Eye (tissue), 1 donor: ENCODE data around the gene CYTH4.
"Not testable (repeated sequence)": the region's sequence is repeated elsewhere in the genome, so short reads cannot be mapped to it uniquely, and the experiment has no call there.

Source experiments
- DNase-seq: peaks from one replicate; pipeline ENCODE4 v3.0.0-alpha.2; 2015

CYTH4 gene

DNA sequence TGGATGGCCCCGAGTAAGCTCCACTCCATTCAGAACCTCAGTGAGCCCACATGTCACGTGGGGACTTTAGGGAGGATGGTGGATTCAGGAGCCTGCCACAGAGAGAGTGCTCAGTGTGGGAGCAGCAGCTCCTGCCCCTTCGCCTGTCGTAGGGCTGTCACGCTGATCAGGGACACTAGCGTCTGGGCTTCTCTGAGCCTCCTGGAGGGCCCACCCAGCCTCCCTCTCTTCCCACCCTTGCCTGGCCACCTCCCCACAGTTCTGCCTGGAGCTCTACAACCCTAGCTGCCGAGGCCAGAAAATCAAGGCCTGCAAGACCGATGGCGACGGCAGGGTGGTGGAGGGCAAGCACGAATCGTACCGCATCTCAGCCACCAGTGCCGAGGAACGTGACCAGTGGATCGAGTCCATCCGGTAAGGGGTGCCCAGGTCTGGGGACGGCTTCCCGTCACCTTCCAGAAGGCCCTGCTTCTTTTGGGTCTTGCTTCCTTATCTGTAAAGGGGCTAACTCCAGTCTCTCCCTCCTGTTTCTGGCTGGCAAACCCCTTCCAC is 29.5 kb downstream of the CYTH4 start:
- DNase-seq = no peak

DNA sequence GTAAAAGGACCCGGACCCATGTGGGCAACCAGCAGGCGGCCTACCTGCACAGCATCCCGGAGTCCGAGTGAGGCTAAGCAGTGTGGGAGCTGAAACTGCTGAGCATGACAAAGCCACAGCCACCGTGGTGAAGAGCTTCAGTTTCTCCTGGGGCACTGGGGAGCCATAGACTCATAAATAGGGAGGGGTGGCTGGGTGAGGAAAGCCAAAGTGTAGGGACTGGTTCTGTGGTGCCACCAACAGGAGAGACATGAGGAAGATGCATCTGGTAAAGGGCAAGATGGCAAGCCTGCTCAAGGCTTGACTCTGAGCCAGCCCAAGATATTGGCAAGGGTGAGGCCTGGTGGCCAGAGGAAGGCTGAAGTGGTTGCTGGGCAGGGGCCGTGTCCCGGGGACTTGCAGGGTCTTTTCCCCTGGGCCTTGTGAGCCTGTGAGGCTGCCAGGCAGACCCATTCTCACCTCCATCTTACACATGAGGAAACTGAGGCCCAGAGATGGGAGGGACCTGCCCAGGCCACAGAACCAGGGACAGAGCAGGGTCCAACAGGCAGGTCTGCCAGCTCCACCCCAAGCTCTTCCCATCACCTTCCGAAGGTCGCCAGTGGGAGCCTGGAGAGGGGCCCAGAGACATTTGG is 30.4 kb downstream of the CYTH4 start:
- DNase-seq = no peak

DNA sequence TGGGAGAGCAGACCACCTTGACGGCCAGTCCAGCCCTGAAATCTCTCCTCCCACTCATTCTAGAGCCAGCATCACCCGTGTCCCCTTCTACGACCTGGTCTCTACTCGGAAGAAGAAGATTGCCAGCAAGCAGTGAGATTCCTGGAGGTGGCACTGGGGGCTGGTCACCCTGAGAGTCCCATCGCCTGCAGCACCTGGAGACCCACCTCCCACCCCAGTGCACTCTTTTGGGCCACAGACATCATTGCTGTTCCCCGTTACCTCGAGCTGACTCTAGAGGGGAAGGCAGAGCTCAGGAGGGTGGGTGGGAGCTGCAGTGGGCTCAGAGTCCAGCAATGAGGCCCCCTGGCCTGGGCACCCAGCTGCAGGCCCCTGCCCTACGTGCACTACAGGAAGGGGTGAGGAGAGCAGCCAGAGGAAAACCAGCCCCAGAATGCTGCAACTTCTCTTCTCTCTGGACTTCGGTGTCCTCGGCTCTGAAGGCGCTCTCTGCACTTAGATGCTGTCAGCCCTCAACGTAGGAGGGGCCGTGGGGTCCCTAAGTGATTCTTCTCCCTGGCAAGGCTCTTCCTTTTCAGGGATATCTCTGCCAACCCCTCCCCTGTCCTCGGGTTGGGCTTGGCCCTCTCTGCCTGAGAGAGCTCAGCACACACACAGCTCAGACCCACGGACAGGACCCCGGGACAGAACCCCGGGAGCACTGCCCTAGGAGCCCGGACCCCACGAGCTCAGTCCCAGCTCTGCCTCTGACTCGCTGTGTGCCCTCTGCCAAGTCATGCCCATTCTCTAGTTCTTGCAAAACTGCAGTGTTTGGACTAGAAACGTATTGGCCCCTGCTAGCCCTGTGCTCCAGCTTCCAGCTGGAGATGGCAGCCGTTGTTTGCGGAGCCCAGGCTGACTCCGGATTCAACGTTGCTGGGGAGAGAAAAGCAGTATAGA is 31.3 kb downstream of the CYTH4 start:
- no peak for DNase-seq

DNA sequence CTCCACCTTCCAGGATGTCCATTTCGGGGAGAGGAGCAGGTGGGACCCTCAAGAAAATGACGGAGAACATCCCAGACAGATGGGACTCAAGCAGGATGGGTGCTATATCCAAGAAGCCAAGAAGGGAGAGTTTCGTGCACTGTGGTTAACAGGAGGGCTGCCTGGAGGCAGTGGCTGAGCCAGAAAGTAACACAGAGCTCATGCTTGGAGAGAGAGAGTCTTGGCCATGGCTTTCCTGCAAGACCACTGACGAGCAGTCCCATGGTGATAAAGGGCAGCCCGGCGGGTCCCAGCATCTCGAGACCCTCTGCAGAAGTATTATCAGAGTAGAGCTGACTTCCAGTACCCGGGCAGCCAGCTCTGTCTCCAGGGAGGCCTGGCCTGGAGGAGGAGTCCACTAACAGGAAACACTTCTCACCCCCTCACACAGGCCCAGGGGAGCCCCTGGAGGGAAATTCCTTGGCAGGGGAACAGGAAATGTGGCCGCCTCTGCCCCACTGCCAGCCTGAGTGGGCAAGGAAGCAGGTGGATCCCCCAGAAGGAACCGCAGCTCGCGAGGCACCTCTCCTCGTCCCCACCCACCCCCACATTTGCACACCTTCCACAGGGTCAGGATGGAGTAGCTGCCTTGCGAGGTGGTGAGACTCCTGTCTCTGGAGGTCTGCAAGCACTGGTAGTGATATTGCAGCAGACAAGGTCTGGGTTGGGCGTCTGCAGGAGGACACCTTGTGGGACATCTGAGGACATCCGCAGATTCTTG is 32.2 kb downstream of the CYTH4 start:
- DNase-seq = no peak

DNA sequence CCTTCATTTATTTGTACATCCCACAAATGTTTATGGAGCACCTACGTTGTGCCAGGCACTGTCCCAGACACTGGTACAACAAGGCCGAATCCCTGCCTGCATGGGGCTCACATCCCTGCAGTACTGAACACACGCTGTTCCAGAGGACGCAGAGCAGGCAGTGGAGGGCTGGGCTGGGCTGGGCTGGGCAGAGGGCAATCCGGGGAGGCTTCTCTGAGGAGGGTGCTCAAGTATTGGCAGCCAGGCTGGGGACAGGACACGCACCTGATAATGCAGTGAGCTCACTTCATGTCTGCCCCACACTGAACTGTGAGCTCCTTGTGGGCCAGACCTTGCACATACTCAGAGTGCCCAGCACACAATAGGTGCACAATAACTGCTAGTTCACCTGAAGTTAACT is 34.1 kb downstream of the CYTH4 start:
- no peak for DNase-seq

DNA sequence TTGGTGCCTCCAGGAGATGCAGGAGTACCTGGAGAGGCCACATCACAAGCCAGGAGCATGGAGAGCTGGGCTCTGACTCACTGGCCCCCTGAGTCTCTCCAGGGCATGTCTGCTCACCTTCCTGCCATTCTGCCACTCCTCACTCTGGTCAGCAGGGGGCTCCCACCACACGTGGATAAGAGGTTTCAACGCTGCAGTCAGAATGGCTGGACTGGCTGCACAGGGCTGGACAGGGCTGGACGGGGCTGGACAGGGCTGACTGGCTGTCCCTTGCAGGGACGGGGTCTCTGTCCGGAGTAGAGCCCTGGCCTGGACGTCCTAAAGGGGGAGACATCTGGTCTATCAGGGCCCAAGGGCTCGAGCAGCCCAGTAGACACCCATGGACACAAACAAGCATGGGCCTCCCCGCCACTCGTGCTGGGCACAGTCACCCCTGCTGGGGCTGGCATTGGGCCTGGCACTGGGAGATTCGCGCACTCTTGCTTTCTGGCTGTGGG is 34.6 kb downstream of the CYTH4 start:
- peak; percentile 94 for DNase-seq

DNA sequence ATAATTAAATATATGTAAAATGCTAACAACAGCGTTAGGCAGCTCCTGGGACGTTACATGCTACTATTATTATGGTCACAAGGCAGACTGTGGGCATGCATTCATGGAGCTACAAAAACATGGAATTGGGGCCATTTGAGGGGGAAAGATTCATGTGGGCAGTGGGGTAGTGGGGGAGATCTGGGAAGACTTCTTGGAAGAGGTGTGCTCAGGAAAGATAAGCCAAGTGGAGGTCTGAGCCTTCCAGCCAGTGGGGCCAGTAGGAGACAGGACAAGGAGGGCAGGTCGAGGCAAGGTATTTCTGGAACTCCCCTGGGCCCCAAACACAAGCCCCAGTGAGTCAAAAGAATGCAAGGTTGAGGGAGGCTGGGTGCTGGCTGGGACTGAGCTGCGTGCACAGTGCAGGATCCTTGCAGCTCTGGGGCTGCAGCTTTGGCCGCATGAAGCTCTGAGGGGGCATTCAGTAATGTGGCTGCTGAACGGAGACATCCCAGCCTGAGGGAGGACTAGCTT is 35.4 kb downstream of the CYTH4 start:
- DNase-seq = no peak

DNA sequence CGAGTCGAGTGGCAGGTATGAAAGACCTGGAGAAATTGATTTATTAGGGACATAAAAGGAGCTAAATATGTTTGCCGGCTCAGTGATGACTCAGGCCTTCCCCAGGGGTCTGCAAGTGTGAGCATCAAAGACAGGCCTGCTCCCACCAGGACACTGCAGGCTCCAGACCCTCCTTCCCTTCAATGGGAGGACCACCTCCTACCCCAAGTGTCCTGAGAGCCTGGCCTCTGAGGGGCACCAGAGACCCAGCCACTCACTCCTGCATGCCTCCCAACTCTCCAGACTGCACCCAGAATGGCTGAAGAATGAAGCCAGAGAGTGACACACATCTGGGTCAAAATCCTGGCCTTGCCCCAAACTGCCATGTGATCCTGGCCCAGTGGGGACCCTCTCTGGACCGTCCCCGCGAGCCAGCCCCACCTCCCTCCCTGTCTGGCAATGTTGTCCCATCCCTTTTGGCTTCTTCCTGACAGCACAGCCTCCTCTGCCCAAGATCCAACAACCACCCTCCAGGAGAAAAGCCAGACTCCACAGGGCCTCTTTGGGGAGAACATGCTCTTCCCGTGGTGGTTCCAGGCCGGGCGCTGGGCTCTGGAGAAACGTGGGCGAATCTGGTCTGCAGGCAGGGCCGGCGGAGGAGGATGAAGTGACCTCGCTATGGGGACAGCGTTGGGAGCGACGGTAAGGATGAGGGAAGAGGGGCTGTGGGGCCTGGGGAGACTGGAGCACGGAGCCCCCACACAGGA is 36.2 kb downstream of the CYTH4 start:
- no peak for DNase-seq

DNA sequence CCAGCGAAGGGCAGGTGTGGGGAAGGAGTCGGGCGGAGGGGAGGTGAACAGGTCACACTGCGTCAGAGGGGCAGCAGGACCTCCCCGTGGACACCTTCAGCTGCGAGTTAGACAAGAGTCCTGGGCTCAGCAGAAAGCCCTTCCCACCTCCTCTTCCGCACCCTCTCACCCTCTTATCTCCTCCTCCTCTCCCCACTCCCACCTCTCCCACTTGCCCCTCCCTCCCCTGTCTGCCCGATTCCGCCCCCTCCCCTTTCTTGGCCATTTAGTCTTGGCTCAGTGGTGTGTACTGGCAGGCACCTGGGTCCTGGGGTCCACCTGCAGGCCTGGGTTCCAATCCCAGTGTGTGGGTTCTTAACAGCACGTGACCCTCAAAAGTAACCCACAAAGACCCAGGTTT is 37.2 kb downstream of the CYTH4 start:
- no peak for DNase-seq

DNA sequence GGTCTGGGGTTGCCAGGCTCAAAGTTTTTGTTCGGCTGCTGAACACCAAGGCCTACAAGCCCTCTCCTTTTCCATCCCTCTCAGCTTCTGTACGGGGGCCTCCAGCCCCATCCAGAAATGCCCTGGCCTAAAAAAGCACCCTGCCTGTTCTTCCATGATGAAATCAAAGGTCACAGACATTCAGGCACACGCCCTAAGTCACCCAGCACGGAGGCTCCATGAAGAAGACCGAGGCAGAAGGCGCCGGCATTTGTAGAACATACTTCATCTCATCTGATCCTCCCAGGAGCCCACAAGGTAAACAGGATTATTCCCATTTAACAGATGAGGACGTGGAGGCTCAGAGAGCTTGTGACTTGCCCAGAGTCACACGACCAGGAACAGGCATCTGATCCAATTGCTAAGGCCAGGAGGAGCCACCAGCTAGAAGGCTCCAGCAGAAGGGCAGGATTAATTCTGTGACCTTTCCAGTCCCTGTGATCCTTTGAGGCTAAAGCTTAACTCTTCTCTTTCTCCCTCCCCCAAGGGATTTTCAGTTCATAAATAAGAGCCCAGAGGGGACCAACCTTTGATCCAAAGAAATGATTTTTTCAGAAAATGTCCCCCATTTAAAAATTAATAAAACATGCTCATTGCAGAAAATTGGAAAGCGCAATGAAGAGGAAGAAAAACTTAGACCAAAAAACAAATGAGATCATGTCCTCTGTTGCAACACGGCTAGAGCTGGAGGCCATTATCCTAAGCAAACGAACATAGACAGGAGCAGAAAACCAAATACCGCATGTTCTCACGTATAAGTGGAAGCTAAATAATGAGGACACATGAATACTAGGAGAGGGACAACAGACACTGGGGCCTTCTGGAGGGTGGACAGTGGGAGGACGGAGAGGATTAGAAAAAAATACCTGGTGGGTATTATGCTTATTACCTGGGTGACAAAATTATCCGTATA is 38.7 kb downstream of the CYTH4 start:
- DNase-seq = no peak

DNA sequence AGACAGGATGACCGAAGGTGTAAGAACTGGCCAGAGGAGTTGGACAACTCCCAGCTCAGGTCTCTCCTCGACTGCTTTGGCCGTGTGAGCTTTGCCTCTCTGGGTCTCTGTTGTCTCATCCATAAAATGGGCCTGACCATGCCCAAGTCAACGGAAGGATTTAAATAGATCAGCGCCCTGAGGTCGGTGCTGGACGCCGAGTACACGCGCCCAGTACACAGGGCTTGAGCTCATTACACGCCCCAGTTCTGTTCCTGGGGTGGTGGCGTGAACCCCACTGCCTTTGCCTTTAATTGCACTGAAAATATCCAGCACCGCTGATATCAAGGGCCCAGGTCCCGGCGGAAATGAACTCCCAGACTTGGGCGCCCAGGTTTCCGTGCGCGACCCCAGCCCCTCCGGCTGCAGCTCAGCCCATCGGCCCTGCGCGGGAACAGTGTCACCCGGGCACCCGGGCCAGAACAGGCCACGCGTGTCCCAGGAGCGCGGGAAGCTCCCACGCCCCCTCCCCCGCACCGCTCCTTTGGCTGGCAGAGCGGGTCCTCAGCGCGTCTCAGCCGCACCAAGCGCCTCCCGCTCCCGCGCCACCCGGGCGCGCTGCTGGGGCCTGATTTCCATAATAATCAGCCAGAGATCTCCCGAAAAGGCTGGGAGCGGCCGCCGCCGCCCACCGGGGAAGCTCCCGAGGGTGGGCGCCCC is 42.2 kb downstream of the CYTH4 start:
- peak; percentile 42 for DNase-seq

DNA sequence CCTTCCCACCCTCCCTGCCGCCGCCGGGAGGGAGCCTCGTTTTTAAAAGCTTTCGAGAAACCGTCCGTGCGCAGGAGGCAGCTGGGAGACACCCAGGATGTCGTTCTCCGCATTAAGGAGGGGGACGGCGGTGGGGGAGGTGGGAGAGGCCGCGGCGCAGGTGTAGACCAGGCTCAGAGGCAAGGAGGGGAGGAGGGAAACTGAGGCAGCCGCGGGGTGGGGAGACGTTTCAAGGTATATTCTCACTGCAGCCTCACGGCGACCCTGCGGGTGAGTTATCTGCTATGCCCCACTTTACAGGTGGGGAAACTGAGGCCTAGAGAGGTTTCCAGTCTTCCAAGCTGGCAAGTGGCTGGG is 42.7 kb downstream of the CYTH4 start:
- no peak for DNase-seq

DNA sequence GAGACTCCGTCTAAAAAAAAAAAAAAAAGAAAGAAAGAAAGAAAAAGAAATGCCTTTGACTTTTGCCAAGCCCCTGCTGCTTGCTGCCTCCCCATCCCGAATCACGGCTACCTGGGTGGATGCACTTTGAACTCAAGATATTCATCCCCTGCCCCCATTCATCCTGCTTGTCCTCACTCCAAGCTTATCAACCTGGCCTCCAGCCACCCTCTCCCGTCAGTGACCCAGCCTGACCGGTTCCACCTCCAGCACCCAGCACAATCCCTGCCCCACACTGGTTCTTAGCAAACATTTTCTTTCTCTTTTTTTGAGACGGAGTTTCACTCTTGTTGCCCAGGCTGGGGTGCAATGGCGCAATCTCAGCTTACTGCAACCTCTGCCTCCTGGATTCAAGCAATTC is 44.4 kb downstream of the CYTH4 start:
- DNase-seq = no peak

DNA sequence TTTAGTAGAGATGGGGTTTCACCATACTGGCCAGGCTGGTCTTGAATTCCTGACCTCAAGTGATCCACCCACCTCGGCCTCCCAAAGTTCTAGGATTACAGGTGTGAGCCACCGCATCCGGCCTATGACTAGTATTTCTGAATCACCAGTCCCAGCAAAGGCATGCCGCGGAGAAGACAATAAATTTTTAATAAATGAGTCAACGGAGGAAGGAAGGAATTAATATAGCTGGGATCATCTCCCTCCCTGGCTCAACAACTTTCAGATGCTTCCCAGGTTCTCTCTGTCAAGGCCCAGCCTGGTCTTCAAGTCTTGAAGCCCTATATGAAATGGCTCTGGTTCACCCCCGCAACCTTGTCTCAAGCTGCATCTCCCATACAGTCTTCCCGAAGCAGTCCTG is 45.7 kb downstream of the CYTH4 start:
- DNase-seq = no peak

DNA sequence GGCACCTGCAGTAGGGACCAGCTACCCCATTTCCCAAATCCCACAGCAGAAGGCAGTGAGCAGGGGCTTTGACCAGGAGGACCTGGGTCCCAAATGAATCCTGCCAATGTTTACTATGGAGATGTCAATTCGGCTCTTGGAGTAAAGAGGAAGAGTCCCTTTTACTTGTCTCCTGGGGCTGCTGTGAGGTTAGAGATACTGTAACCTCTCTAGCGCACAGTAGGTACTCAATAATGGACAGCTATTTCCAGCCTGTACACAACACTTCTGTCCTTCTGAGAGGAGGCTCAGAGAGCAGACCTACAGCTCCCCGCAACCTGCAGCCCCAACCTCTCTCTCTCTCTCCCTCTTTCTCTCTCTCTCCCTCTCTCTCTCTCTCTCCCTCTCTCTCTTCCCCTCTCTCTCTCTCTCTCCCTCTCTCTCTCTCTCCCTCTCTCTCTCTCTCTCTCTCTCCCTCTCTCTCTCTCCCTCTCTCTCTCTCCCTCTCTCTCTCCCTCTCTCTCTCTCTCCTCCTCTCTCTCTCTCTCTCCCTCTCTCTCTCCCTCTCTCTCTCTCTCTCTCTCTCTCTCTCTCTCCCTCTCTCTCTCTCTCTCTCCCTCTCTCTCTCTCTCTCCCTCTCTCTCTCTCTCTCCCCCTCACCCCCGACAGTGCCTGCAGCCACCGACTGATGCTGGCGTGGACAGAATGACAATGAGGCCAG is 46.4 kb downstream of the CYTH4 start:
- DNase-seq = not testable (repeated sequence)

DNA sequence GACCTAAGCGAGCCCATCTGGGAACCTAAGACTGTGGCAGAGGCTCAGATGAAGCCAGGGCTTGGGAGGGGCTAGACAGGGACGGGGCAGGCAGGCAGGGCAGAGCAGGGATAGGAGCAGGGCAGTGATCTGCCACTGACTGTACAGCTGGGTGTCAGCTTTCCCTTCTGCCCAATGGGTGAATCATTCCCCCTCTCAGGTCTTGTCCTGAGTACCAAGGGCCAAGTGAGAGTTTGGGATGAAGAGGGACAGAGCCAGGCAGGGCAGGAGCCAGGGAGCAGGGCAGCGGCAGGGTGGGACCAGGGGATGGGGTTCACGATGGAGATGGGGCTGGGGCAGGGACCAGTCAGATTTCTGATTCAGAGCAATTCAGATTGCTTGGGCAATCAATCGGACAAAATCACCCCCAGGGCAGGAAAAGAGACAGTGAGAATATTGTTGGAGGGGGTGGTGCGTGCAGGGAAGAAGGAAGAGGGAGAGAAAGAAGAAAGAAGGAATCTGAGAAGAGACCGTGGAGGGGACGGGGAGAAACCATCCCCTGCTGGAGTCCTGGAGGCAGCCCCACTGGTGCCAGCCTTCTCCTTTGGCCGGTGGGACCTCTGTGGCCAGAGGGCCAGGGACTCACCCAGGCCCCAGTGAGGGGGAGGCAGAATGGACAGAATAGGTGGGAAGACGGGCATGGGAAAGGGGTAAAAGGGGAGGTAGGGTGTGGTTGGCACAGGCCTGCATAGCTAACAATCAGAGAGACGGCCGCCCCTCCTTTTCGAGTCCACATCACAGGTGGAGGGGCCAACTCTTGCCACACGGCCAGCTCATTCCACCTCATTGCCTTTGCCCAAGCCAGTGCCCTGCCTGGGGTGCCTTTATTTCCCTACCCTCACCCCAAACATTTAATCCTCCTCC is 47.2 kb downstream of the CYTH4 start:
- peak; percentile 37 for DNase-seq

DNA sequence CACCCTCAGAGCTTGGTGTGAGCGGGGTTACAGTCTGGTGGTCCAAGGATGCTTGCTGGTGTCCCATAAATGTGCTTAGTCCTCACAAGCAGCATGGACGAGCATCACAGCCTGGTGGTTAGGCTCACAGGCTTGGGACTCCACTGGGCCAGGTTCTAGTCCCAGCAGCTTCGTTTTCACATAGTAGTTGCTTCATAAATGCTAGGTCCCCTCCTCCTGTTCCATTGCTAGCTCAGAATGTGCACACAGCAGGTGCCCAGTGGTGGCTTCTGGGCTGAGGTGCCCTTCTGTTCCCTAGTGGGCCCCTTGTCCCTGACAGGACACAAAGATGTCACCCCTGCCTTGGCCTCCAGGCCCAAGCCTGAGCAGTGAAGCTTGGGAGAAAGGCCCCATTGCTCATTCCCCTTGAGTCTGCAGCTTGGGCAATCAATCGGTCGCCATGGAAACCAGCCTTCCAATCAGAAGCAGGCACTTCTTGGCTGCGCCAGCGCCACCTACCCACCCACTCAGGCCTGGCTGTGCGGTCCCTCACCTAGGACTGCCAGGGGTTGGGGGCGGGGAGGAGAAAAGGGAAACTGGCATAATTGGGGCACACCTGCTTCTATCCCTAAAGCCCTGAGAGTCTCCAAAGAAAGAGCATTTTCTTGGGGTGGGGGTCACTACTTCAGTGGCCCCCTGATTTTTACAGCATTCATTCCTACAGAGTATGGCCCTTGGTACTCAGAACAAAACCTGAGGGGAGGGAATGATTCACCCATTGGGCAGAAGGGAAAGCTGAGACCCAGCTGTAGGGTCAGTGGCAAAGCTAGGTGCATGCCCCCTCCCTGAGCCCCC is 48.1 kb downstream of the CYTH4 start:
- peak; percentile 95 for DNase-seq

DNA sequence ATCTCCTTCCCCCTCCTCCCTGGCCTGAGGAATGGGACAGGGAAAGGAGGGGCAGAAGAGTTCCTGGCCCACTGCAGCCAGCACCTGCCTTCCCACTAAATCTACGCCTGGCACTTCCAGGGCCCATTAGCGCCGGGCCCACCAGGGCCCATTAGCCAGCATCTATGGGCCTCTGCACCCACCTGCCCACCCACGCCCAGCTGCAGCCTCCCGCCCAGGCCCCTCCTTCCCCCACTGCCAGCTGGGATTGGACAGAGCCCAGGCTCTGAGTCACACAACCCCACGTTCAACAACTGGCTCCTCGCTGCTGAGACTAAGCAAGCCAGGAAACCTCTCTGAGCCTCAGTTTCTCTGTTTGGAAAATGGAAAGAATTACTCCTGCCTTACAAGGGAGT is 48.7 kb downstream of the CYTH4 start:
- DNase-seq = peak; percentile 44
